Neuronal stem cell (in vitro differentiated cells): ENCODE data around the gene TMEM108.

Source experiments
- DNase-seq: peaks from one replicate; pipeline ENCODE4 v3.0.0-alpha.2; 2013; ENCODE audit warnings: low spot score
- H2AFZ ChIP-seq: one replicate; pipeline ENCODE4 v1.6.1; 2013; ENCODE audit warnings: mild to moderate bottlenecking, low read length, inconsistent platforms
- H2AK5ac ChIP-seq: 2 replicates; pipeline ENCODE4 v1.6.1; 2013; ENCODE audit warnings: low read depth, mild to moderate bottlenecking, inconsistent platforms, low read length, moderate library complexity, mixed read lengths
- H2BK120ac ChIP-seq: 2 replicates; pipeline ENCODE4 v1.6.1; 2013; ENCODE audit warnings: low read depth, mild to moderate bottlenecking, inconsistent platforms, low read length, moderate library complexity, mixed read lengths
- H2BK12ac ChIP-seq: one replicate; pipeline ENCODE4 v1.6.1; 2013; ENCODE audit warnings: low read length, inconsistent platforms
- H2BK15ac ChIP-seq: 2 replicates; pipeline ENCODE4 v1.6.1; 2013; ENCODE audit warnings: mild to moderate bottlenecking, low read length, inconsistent platforms, mixed read lengths
- H2BK5ac ChIP-seq: one replicate; pipeline ENCODE4 v1.6.1; 2013; ENCODE audit warnings: inconsistent platforms, mild to moderate bottlenecking, low read length, moderate library complexity
- H3K14ac ChIP-seq: one replicate; pipeline ENCODE4 v1.6.1; 2013; ENCODE audit warnings: low read length, inconsistent platforms
- H3K18ac ChIP-seq: 2 replicates; pipeline ENCODE4 v1.6.1; 2013; ENCODE audit warnings: low read length, inconsistent platforms
- H3K23ac ChIP-seq: 2 replicates; pipeline ENCODE4 v1.6.1; 2013; ENCODE audit warnings: low read depth, mild to moderate bottlenecking, mixed read lengths, low read length, inconsistent platforms; ENCODE audit not compliant: poor library complexity
- H3K27ac ChIP-seq: replicated peaks from 3 replicates; pipeline ENCODE4 v1.5.1; 2013; ENCODE audit warnings: low read length, inconsistent platforms
- H3K27me3 ChIP-seq, 3 experiments: 2 replicates each; pipeline ENCODE4 v1.6.1; 2013; ENCODE audit warnings: low read length in 3 of 3, mild to moderate bottlenecking in 2 of 3, inconsistent platforms in 1 of 3, low read depth in 1 of 3, mixed read lengths in 1 of 3, moderate library complexity in 1 of 3; ENCODE audit not compliant: control insufficient read depth in 3 of 3, insufficient read depth in 3 of 3
- H3K36me3 ChIP-seq, 2 donors: replicated peaks in 1 of 2; 2 replicates each; pipeline ENCODE4 v1.6.1; 2013; ENCODE audit warnings: low read length in 2 of 2; ENCODE audit not compliant: control insufficient read depth in 2 of 2, insufficient read depth in 2 of 2
- H3K4ac ChIP-seq: 2 replicates; pipeline ENCODE4 v1.6.1; 2013; ENCODE audit warnings: inconsistent platforms, mild to moderate bottlenecking, low read length, moderate library complexity
- H3K4me1 ChIP-seq, 2 donors: 1 replicate in 1 of 2; 2 replicates in 1 of 2; pipeline ENCODE4 v1.6.1; 2013; ENCODE audit warnings: low read length in 2 of 2, low read depth in 1 of 2; ENCODE audit not compliant: control insufficient read depth in 2 of 2, insufficient read depth in 1 of 2
- H3K4me2 ChIP-seq: one replicate; pipeline ENCODE4 v1.6.1; 2013; ENCODE audit warnings: mild to moderate bottlenecking, low read length, inconsistent platforms; ENCODE audit not compliant: insufficient read depth, poor library complexity, severe bottlenecking
- H3K4me3 ChIP-seq, 2 donors: 2 replicates each; pipeline ENCODE4 v1.5.1; 2013; ENCODE audit warnings: low read length in 2 of 2, mild to moderate bottlenecking in 2 of 2, inconsistent platforms in 1 of 2, moderate library complexity in 1 of 2
- H3K79me1 ChIP-seq: one replicate; pipeline ENCODE4 v1.6.1; 2013; ENCODE audit warnings: low read depth, mild to moderate bottlenecking, inconsistent platforms, low read length, moderate library complexity
- H3K9ac ChIP-seq: one replicate; pipeline ENCODE4 v1.6.1; 2013; ENCODE audit warnings: mild to moderate bottlenecking, low read depth, low read length, inconsistent platforms; ENCODE audit not compliant: poor library complexity
- H3K9me3 ChIP-seq, 2 donors: replicated peaks in 1 of 2; 2 replicates each; pipeline versions ENCODE3 to v1.6.1; 2013; ENCODE audit warnings: low read length in 2 of 2, mild to moderate bottlenecking in 2 of 2, inconsistent platforms in 1 of 2, low read depth in 1 of 2, mixed read lengths in 1 of 2, moderate library complexity in 1 of 2; ENCODE audit not compliant: control insufficient read depth in 2 of 2, insufficient read depth in 1 of 2
- H4K8ac ChIP-seq: one replicate; pipeline ENCODE4 v1.6.1; 2013; ENCODE audit warnings: low read depth, mild to moderate bottlenecking, inconsistent platforms, low read length, moderate library complexity
- H4K91ac ChIP-seq: one replicate; pipeline ENCODE4 v1.6.1; 2013; ENCODE audit warnings: low read length, low read depth, mild to moderate bottlenecking, inconsistent platforms; ENCODE audit not compliant: poor library complexity
- WGBS, 2 donors: extraction: QIAGEN DNeasy Blood & Tissue Kit; methylation state at CpG; one replicate each; pipeline ENCODE4 v1.1.7; 2013; ENCODE audit warnings: missing lambda C conversion rate in 2 of 2, mixed read lengths in 1 of 2; ENCODE audit not compliant: insufficient read length in 2 of 2, insufficient replicate concordance in 1 of 2; ENCODE audit errors: extremely low coverage in 2 of 2; 5-methylcytosine and 5-hydroxymethylcytosine counted together

The TMEM108 gene

DNA sequence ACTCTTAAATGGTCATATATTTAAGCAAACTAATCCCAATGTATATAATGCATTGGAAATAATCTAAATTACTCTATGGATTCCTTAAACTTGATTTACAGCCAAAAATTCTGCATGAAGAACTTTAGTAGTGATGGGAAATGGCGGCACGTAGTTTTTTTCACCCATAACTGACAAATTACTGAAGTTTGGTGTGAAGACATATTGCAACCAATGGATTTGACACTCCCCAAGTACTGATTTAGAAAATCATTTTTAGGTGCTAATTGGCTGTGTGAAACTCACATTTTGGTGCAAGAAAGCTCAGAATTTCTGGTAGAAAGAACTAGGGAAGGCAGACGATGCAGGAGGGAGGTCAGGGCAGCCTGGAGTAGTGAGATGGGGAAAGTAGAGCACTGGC is 19.3 kb upstream of the TMEM108 start:
- H3K4me2 ChIP-seq, result no peak overlapping the region
- H3K14ac ChIP-seq, result no peak overlapping the region
- H3K79me1 ChIP-seq, result no peaks in the 10 kb centered on the region
- no peaks in the 10 kb centered on the region for H3K36me3 ChIP-seq
- H2BK15ac ChIP-seq, result no peak overlapping the region
- H3K9ac ChIP-seq, result no peak overlapping the region
- no peak overlapping the region for H3K4ac ChIP-seq
- H3K9me3 ChIP-seq, result no peaks in the 10 kb centered on the region
- WGBS, 2 donors, result no CpG with 5 or more reads among the region's 3 CpGs
- H2BK5ac ChIP-seq, result no peak overlapping the region
- no peaks in the 10 kb centered on the region for H3K4me1 ChIP-seq
- DNase-seq, result no peak
- H4K8ac ChIP-seq, result no peak overlapping the region
- H3K18ac ChIP-seq, result no peak overlapping the region
- no peak overlapping the region for H2AFZ ChIP-seq
- H2BK12ac ChIP-seq, result no peak overlapping the region
- no peak overlapping the region for H4K91ac ChIP-seq
- H3K27ac ChIP-seq, result no peak overlapping the region
- H3K23ac ChIP-seq, result no peak overlapping the region
- no peaks in the 10 kb centered on the region for H3K27me3 ChIP-seq
- no peak overlapping the region for H2BK120ac ChIP-seq
- H3K4me3 ChIP-seq, result no peak overlapping the region
- no peak overlapping the region for H2AK5ac ChIP-seq

GRCh38 chr3:133021206-133021605 is 17.0 kb upstream of the TMEM108 start:
- no peak overlapping the region for H2AFZ ChIP-seq
- H2BK15ac ChIP-seq, result no peak overlapping the region
- no CpG with 5 or more reads among the region's 2 CpGs for WGBS, 2 donors
- no peak for DNase-seq
- H3K27me3 ChIP-seq, result no peaks in the 10 kb centered on the region
- H4K8ac ChIP-seq, result no peak overlapping the region
- no peak overlapping the region for H2BK12ac ChIP-seq
- H3K4me1 ChIP-seq, result no peaks in the 10 kb centered on the region
- no peak overlapping the region for H3K23ac ChIP-seq
- no peaks in the 10 kb centered on the region for H3K79me1 ChIP-seq
- H3K14ac ChIP-seq, result no peak overlapping the region
- H3K9me3 ChIP-seq, result no peaks in the 10 kb centered on the region
- H3K36me3 ChIP-seq, result no peaks in the 10 kb centered on the region
- H2AK5ac ChIP-seq, result no peak overlapping the region
- no peak overlapping the region for H3K9ac ChIP-seq
- H4K91ac ChIP-seq, result no peak overlapping the region
- H3K4ac ChIP-seq, result no peak overlapping the region
- no peak overlapping the region for H3K27ac ChIP-seq
- H3K4me2 ChIP-seq, result no peak overlapping the region
- no peak overlapping the region for H2BK5ac ChIP-seq
- H3K18ac ChIP-seq, result no peak overlapping the region
- H2BK120ac ChIP-seq, result no peak overlapping the region
- no peak overlapping the region for H3K4me3 ChIP-seq

DNA sequence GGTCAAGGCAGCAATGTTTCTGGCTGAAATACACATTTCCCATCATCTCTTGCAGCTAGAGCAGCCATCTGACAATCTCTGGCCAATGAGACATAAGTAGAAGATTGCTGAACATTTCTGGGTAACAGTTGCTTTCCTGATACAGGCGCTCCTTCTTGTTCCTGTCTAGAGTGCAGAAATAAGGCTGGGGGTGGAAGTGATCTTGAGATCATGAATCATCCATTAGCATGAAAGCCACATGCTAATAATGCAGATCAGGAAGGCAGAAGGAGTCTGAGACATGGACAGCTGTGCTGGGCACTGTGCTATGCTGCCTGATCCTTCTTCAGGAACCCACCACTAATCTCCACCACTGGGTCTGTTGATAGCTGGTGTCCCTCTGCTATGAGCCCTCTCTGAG is 14.8 kb upstream of the TMEM108 start:
- WGBS, 2 donors, result no CpG with 5 or more reads among the region's 1 CpG
- no peak overlapping the region for H4K91ac ChIP-seq
- H2AK5ac ChIP-seq, result no peak overlapping the region
- H3K36me3 ChIP-seq, result no peaks in the 10 kb centered on the region
- H2BK5ac ChIP-seq, result no peak overlapping the region
- H3K18ac ChIP-seq, result no peak overlapping the region
- no peaks in the 10 kb centered on the region for H3K4me1 ChIP-seq
- H3K4ac ChIP-seq, result no peak overlapping the region
- DNase-seq, result no peak
- H3K27me3 ChIP-seq, result no peaks in the 10 kb centered on the region
- no peak overlapping the region for H3K4me3 ChIP-seq
- H3K4me2 ChIP-seq, result no peak overlapping the region
- no peaks in the 10 kb centered on the region for H3K9me3 ChIP-seq
- no peak overlapping the region for H2BK120ac ChIP-seq
- H3K27ac ChIP-seq, result no peak overlapping the region
- no peak overlapping the region for H3K23ac ChIP-seq
- H2AFZ ChIP-seq, result no peak overlapping the region
- no peak overlapping the region for H2BK12ac ChIP-seq
- H4K8ac ChIP-seq, result no peak overlapping the region
- no peak overlapping the region for H3K9ac ChIP-seq
- H2BK15ac ChIP-seq, result no peak overlapping the region
- no peak overlapping the region for H3K14ac ChIP-seq
- H3K79me1 ChIP-seq, result no peaks in the 10 kb centered on the region

DNA sequence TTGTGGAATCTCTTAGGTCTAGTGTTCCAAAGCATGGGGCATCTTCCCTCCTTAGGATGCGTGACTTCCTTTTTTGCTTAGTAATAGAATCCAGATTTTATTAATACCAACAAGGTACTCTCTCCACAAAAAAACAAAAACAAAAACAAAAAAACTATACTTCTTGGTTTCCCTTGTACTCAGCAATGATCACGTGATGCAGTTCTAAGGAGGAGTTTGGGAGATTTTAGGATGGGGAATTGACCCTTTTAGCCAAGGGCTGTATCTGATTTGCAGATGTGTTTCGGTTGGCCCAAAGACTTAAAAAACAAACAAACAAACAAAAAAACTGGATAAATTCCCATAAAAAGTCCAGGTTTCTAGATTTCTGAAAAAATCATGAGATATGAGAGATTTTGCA is 12.6 kb upstream of the TMEM108 start:
- Histone ChIP-seq H2BK5ac (no peak overlapping the region), H3K14ac (no peak overlapping the region), H3K27me3 (no peaks in the 10 kb centered on the region), H2AK5ac (no peak overlapping the region), H3K4me2 (no peak overlapping the region), H3K36me3 (no peaks in the 10 kb centered on the region), H3K27ac (no peak overlapping the region), H3K9ac (no peak overlapping the region), H2BK15ac (no peak overlapping the region), H3K23ac (no peak overlapping the region), H4K91ac (no peak overlapping the region), H2BK12ac (no peak overlapping the region), H3K18ac (no peak overlapping the region), H3K4me1 (no peaks in the 10 kb centered on the region), H4K8ac (no peak overlapping the region), H2AFZ (no peak overlapping the region), H3K4ac (no peak overlapping the region), H3K79me1 (no peaks in the 10 kb centered on the region), H2BK120ac (no peak overlapping the region), H3K9me3 (no peaks in the 10 kb centered on the region), H3K4me3 (no peak overlapping the region)
- no CpG with 5 or more reads among the region's 3 CpGs for WGBS, 2 donors
- no peak for DNase-seq
